SK-N-SH treated with all-trans-retinoic acid at 6 μM for 48 hours (cell line): Measurements from ENCODE around the gene FAM20C.

Source experiments
- ATAC-seq: fragments of 200-7000 bp; cut with Tn5 transposase; 3 replicates; pipeline ENCODE4 v1.9.1; 2020; ENCODE audit warnings: mild to moderate bottlenecking, moderate library complexity
- ARNTL ChIP-seq: fragments of 450-650 bp; formaldehyde crosslinking; IDR thresholded peaks from 2 replicates; pipeline ENCODE4 v1.5.0; 2020; ENCODE audit warnings: low read depth, mild to moderate bottlenecking, moderate library complexity, borderline replicate concordance
- BACH2 ChIP-seq: fragments of 250-450 bp; sonication (Bioruptor Pico); IDR thresholded peaks from 2 replicates; pipeline ENCODE4 v1.9.0; 2021; ENCODE audit warnings: mild to moderate bottlenecking, borderline replicate concordance
- CREB5 ChIP-seq: fragments of 250-450 bp; sonication (Bioruptor Pico); IDR thresholded peaks from 2 replicates; pipeline ENCODE4 v1.5.1; 2020; ENCODE audit warnings: low read depth, mild to moderate bottlenecking, moderate library complexity
- CSDC2 ChIP-seq: fragments of 250-450 bp; sonication (Bioruptor Pico); IDR thresholded peaks from 2 replicates; pipeline ENCODE4 v1.5.0; 2020; ENCODE audit warnings: mild to moderate bottlenecking, moderate library complexity
- ESRRG ChIP-seq: fragments of 250-450 bp; sonication (Bioruptor Pico); IDR thresholded peaks from 2 replicates; pipeline ENCODE4 v1.6.1; 2021; ENCODE audit warnings: mild to moderate bottlenecking
- GLIS3 ChIP-seq: fragments of 250-450 bp; sonication (Bioruptor Pico); IDR thresholded peaks from 2 replicates; pipeline ENCODE4 v1.5.0; 2020; ENCODE audit warnings: mild to moderate bottlenecking, moderate library complexity
- ISL1 ChIP-seq: fragments of 250-450 bp; sonication (Bioruptor Pico); IDR thresholded peaks from 2 replicates; pipeline ENCODE4 v2.1.2; 2022; ENCODE audit warnings: mild to moderate bottlenecking, moderate library complexity
- OSR1 ChIP-seq: fragments of 250-450 bp; sonication (Bioruptor Pico); IDR thresholded peaks from 2 replicates; pipeline ENCODE4 v1.8.0; 2022; ENCODE audit warnings: moderate library complexity, mild to moderate bottlenecking, inconsistent platforms
- RARB ChIP-seq: fragments of 250-450 bp; sonication (Bioruptor Pico); IDR thresholded peaks from 2 replicates; pipeline ENCODE4 v1.8.0; 2021; ENCODE audit warnings: mild to moderate bottlenecking, moderate library complexity
- TCF4 ChIP-seq: fragments of 250-450 bp; sonication (Bioruptor Pico); IDR thresholded peaks from 2 replicates; pipeline ENCODE4 v1.8.0; 2021; ENCODE audit warnings: mild to moderate bottlenecking, moderate library complexity, borderline replicate concordance
- TOX ChIP-seq: fragments of 250-450 bp; sonication (Bioruptor Pico); IDR thresholded peaks from 2 replicates; pipeline ENCODE4 v1.8.0; 2021; ENCODE audit warnings: mild to moderate bottlenecking, moderate library complexity, borderline replicate concordance
- TSHZ2 ChIP-seq: fragments of 250-450 bp; sonication (Bioruptor Pico); IDR thresholded peaks from 2 replicates; pipeline ENCODE4 v1.5.0; 2020; ENCODE audit warnings: mild to moderate bottlenecking, moderate library complexity
- ZC3H10 ChIP-seq: fragments of 250-450 bp; sonication (Bioruptor Pico); IDR thresholded peaks from 2 replicates; pipeline ENCODE4 v1.5.1; 2021; ENCODE audit warnings: mild to moderate bottlenecking, moderate library complexity
- ZFP3 ChIP-seq: fragments of 250-450 bp; sonication (Bioruptor Pico); IDR thresholded peaks from 2 replicates; pipeline ENCODE4 v1.5.0; 2020; ENCODE audit warnings: mild to moderate bottlenecking, moderate library complexity
- ZFP30 ChIP-seq: fragments of 450-650 bp; formaldehyde crosslinking; IDR thresholded peaks from 2 replicates; pipeline ENCODE4 v1.5.0; 2022; ENCODE audit warnings: mild to moderate bottlenecking, moderate library complexity
- ZNF565 ChIP-seq: fragments of 450-650 bp; formaldehyde crosslinking; conservative IDR thresholded peaks from 2 replicates; pipeline ENCODE4 v1.5.0; 2020; ENCODE audit warnings: low read depth, mild to moderate bottlenecking, moderate library complexity
- ZNF70 ChIP-seq: fragments of 450-650 bp; formaldehyde crosslinking; IDR thresholded peaks from 2 replicates; pipeline ENCODE4 v1.5.0; 2020; ENCODE audit warnings: mild to moderate bottlenecking, moderate library complexity
- ZNF8 ChIP-seq: fragments of 450-650 bp; formaldehyde crosslinking; IDR thresholded peaks from 2 replicates; pipeline ENCODE4 v1.5.0; 2020; ENCODE audit warnings: mild to moderate bottlenecking, moderate library complexity
- TF ChIP-seq, protein P1 (sequence below): fragments of 250-450 bp; sonication (Bioruptor Pico); IDR thresholded peaks from 2 replicates; pipeline ENCODE4 v1.5.1; 2021; ENCODE audit warnings: mild to moderate bottlenecking, moderate library complexity
- TF ChIP-seq, protein P2 (sequence below): fragments of 250-450 bp; sonication (Bioruptor Pico); IDR thresholded peaks from 2 replicates; pipeline ENCODE4 v1.8.0; 2021; ENCODE audit warnings: low read depth, mild to moderate bottlenecking, moderate library complexity, borderline replicate concordance
- TF ChIP-seq, protein P3 (sequence below): fragments of 250-450 bp; sonication (Bioruptor Pico); IDR thresholded peaks from 2 replicates; pipeline ENCODE4 v1.8.0; 2020; ENCODE audit warnings: mild to moderate bottlenecking, moderate library complexity, borderline replicate concordance

FAM20C gene

GRCh38 chr7:259191-259505, 66.8 kb downstream of the FAM20C start:
- ATAC-seq: no peak
- TF ChIP-seq ESRRG (CRISPR knock-in tag) (no peak), ZNF8 (no peak), ISL1 (CRISPR knock-in tag) (no peak), ZFP3 (no peak), TSHZ2 (no peak), ARNTL (no peak), OSR1 (CRISPR knock-in tag) (no peak), CREB5 (no peak), TCF4 (no peak), ZNF70 (no peak), BACH2 (CRISPR knock-in tag) (no peak), ZC3H10 (CRISPR knock-in tag) (no peak), GLIS3 (CRISPR knock-in tag) (no peak), CSDC2 (CRISPR knock-in tag) (no peak), TOX (CRISPR knock-in tag) (no peak), ZNF565 (CRISPR knock-in tag) (no peak)
- TF ChIP-seq, protein P1, sequence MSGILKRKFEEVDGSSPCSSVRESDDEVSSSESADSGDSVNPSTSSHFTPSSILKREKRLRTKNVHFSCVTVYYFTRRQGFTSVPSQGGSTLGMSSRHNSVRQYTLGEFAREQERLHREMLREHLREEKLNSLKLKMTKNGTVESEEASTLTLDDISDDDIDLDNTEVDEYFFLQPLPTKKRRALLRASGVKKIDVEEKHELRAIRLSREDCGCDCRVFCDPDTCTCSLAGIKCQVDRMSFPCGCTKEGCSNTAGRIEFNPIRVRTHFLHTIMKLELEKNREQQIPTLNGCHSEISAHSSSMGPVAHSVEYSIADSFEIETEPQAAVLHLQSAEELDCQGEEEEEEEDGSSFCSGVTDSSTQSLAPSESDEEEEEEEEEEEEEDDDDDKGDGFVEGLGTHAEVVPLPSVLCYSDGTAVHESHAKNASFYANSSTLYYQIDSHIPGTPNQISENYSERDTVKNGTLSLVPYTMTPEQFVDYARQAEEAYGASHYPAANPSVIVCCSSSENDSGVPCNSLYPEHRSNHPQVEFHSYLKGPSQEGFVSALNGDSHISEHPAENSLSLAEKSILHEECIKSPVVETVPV (CRISPR knock-in tag): no peak

DNA sequence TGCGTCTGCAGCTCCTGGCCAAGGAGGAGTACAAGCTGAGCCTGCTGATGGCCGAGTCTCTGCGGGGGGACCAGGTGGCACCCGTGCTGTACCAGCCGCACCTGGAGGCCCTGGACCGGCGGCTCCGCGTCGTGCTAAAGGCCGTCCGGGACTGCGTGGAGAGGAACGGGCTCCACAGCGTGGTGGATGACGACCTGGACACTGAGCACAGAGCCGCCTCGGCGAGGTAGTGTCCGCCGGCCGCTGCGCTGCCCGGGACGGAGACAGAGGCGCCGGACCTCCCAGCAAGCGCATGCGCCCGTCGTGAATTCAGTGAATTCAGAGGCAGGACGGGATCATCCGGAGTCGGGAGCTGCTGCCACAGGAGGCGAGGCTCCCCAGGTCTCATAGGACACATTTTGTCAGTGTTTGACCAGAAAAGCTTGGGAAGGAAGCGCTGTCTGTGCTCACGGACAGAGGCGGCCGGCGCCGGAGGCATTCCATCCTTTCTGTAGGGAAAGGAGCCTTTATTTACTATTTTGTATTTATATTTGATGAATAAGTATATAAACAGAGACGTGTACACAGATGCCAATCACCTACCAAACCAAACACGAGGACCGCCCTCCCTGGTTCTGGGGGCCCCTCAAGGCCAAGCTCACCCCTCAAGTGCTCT, 67.5 kb downstream of the FAM20C start:
- TF ChIP-seq CREB5 (no peak), ARNTL (no peak), BACH2 (CRISPR knock-in tag) (no peak), ZNF8 (no peak), OSR1 (CRISPR knock-in tag) (no peak), ZFP3 (no peak), ZFP30 (CRISPR knock-in tag) (no peak), ZC3H10 (CRISPR knock-in tag) (no peak), ZNF70 (no peak), TSHZ2 (no peak), ZNF565 (CRISPR knock-in tag) (no peak), ISL1 (CRISPR knock-in tag) (no peak), ESRRG (CRISPR knock-in tag) (no peak), TOX (CRISPR knock-in tag) (no peak), TCF4 (no peak), GLIS3 (CRISPR knock-in tag) (no peak), RARB (no peak)
- TF ChIP-seq, protein P1 (CRISPR knock-in tag): no peak
- TF ChIP-seq, protein P2, sequence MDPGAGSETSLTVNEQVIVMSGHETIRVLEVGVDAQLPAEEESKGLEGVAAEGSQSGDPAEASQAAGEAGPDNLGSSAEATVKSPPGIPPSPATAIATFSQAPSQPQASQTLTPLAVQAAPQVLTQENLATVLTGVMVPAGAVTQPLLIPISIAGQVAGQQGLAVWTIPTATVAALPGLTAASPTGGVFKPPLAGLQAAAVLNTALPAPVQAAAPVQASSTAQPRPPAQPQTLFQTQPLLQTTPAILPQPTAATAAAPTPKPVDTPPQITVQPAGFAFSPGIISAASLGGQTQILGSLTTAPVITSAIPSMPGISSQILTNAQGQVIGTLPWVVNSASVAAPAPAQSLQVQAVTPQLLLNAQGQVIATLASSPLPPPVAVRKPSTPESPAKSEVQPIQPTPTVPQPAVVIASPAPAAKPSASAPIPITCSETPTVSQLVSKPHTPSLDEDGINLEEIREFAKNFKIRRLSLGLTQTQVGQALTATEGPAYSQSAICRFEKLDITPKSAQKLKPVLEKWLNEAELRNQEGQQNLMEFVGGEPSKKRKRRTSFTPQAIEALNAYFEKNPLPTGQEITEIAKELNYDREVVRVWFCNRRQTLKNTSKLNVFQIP (CRISPR knock-in tag): no peak
- TF ChIP-seq, protein P3, sequence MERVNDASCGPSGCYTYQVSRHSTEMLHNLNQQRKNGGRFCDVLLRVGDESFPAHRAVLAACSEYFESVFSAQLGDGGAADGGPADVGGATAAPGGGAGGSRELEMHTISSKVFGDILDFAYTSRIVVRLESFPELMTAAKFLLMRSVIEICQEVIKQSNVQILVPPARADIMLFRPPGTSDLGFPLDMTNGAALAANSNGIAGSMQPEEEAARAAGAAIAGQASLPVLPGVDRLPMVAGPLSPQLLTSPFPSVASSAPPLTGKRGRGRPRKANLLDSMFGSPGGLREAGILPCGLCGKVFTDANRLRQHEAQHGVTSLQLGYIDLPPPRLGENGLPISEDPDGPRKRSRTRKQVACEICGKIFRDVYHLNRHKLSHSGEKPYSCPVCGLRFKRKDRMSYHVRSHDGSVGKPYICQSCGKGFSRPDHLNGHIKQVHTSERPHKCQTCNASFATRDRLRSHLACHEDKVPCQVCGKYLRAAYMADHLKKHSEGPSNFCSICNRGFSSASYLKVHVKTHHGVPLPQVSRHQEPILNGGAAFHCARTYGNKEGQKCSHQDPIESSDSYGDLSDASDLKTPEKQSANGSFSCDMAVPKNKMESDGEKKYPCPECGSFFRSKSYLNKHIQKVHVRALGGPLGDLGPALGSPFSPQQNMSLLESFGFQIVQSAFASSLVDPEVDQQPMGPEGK (CRISPR knock-in tag): no peak

More for the DNA sequence above, 67.5 kb downstream of the FAM20C start:
- no peak; the same call in 2 of the 3 replicates for ATAC-seq
